HCT116 (cell line): ENCODE measurements around the gene LRRK2. TPM values are rescaled to one million over a fixed set of nuclear protein-coding genes. Genes with fewer than 3 reads are reported as not detected.

ENCODE experiments used
- ATAC-seq: fragments of 200-7000 bp; cut with Tn5 transposase; 2 replicates; pipeline ENCODE4 v1.9.1; 2020; ENCODE audit warnings: mild to moderate bottlenecking, moderate library complexity
- BruUV-seq: library from RNA; stranded (reverse); fragments of 400-500 nt; replicated peaks from 2 replicates; lab custom pipeline; 2021; lab: Mats Ljungman, UMichigan
- CTCF ChIA-PET: fragments of 300-600 bp; sonication (Branson Sonifier 250); formaldehyde crosslinking; loops from one replicate; lab custom pipeline; 2021; ENCODE audit warnings: antibody characterized with exemption; lab: Charles Lee
- POLR2A ChIA-PET: fragments of 300-600, 350-600 bp; sonication (Branson Sonifier 250); formaldehyde crosslinking; loops from one replicate; lab custom pipeline; 2021; ENCODE audit warnings: antibody characterized with exemption; lab: Charles Lee
- RAD21 ChIA-PET, 2 experiments: fragments of 300-600 bp; sonication (Branson Sonifier 250); formaldehyde crosslinking; loops; one replicate each; lab custom pipeline; 2023; ENCODE audit warnings: low total read pairs in 2 of 2; ENCODE audit not compliant: uncharacterized antibody in 2 of 2, unreplicated experiment in 2 of 2, low non-redundant PET in 1 of 2; lab: Charles Lee
- DNase-seq: peaks from one replicate; pipeline ENCODE4 v3.0.0-alpha.2; 2010; ENCODE audit warnings: low read depth, low spot score
- H2AFZ ChIP-seq: fragments of 200-600 bp; shearing (Covaris generic), sonication (generic); 2 replicates; pipeline ENCODE4 v1.6.1; 2017; ENCODE audit warnings: low read depth, mixed run types, mixed read lengths, antibody characterized with exemption, low read length; ENCODE audit not compliant: poor library complexity, severe bottlenecking
- H3K27ac ChIP-seq: 2 replicates; pipeline ENCODE4 v1.5.1; 2012; ENCODE audit warnings: low read depth, low read length
- H3K27me3 ChIP-seq: fragments of 200-600 bp; sonication (generic); 2 replicates; pipeline ENCODE4 v1.6.1; 2016; ENCODE audit warnings: mixed run types, low read length, mixed read lengths; ENCODE audit not compliant: insufficient read depth
- H3K36me3 ChIP-seq, 2 experiments: fragments of 200-500 bp in 1 of 2; fragments of 200-600 bp in 1 of 2; sonication (Bioruptor generic) in 1 of 2; sonication (generic) in 1 of 2; 2 replicates each; pipeline versions ENCODE4 v1.5.1 to v1.6.1; 2014 to 2016; ENCODE audit warnings: low read length in 2 of 2, inconsistent platforms in 1 of 2, mixed read lengths in 1 of 2, mixed run types in 1 of 2; ENCODE audit not compliant: insufficient read depth in 2 of 2, control insufficient read depth in 1 of 2
- H3K4me1 ChIP-seq, 2 experiments: fragments of 200-600 bp in 1 of 2; sonication (generic) in 1 of 2; 2 replicates each; pipeline versions ENCODE4 v1.5.1 to v1.6.1; 2012 to 2017; ENCODE audit warnings: low read length in 2 of 2, inconsistent platforms in 1 of 2, mild to moderate bottlenecking in 1 of 2, mixed read lengths in 1 of 2, mixed run types in 1 of 2, moderate library complexity in 1 of 2; ENCODE audit not compliant: insufficient read depth in 2 of 2, control insufficient read depth in 1 of 2
- H3K4me2 ChIP-seq: fragments of 200-600 bp; sonication (generic); 2 replicates; pipeline ENCODE4 v1.6.1; 2017; ENCODE audit warnings: mixed run types, low read length, mixed read lengths
- H3K4me3 ChIP-seq, 2 experiments: fragments of 200-600 bp in 1 of 2; sonication (generic) in 1 of 2; replicated peaks in 1 of 2; 2 replicates each; pipeline ENCODE4 v1.5.1; 2011 to 2016; ENCODE audit warnings: low read length in 2 of 2, control low read depth in 1 of 2, low read depth in 1 of 2, mild to moderate bottlenecking in 1 of 2, mixed read lengths in 1 of 2, mixed run types in 1 of 2
- H3K79me2 ChIP-seq: fragments of 200-600 bp; sonication (generic); 2 replicates; pipeline ENCODE4 v1.6.1; 2017; ENCODE audit warnings: mild to moderate bottlenecking, mixed run types, low read length, moderate library complexity, mixed read lengths; ENCODE audit not compliant: insufficient read depth
- H3K9ac ChIP-seq: fragments of 200-600 bp; sonication (generic); 2 replicates; pipeline ENCODE4 v1.6.1; 2016; ENCODE audit warnings: low read length, mixed read lengths
- H3K9me2 ChIP-seq: fragments of 200-600 bp; sonication (generic), shearing (Covaris generic); 2 replicates; pipeline ENCODE4 v1.6.1; 2017; ENCODE audit warnings: mixed run types, mild to moderate bottlenecking, moderate library complexity; ENCODE audit not compliant: insufficient read depth
- H3K9me3 ChIP-seq, 2 experiments: fragments of 200-500 bp in 1 of 2; fragments of 200-600 bp in 1 of 2; sonication (Bioruptor generic) in 1 of 2; sonication (generic) in 1 of 2; 2 replicates each; pipeline ENCODE4 v1.6.1; 2014 to 2017; ENCODE audit warnings: low read length in 2 of 2, mixed read lengths in 2 of 2, inconsistent platforms in 1 of 2, low read depth in 1 of 2, mild to moderate bottlenecking in 1 of 2, mixed run types in 1 of 2, moderate library complexity in 1 of 2; ENCODE audit not compliant: control insufficient read depth in 1 of 2, insufficient read depth in 1 of 2
- H4K20me1 ChIP-seq: fragments of 200-600 bp; sonication (generic), shearing (Covaris generic); 2 replicates; pipeline ENCODE4 v1.6.1; 2017; ENCODE audit warnings: mixed run types, mild to moderate bottlenecking, moderate library complexity; ENCODE audit not compliant: insufficient read depth
- CBX3 ChIP-seq: IDR thresholded peaks from 2 replicates; pipeline ENCODE4 v1.6.1; 2012; ENCODE audit warnings: low read depth
- CEBPB ChIP-seq: IDR thresholded peaks from 2 replicates; pipeline ENCODE4 v1.6.1; 2012; ENCODE audit warnings: low read depth
- CTCF ChIP-seq, 3 experiments: fragments of 200-600 bp in 1 of 3; sonication (generic) in 1 of 3; IDR thresholded peaks in 2 of 3; conservative IDR thresholded peaks in 1 of 3; 2 replicates each; pipeline ENCODE4 v1.5.1; 2012 to 2017; ENCODE audit warnings: low read depth in 2 of 3, low read length in 2 of 3, antibody characterized with exemption in 1 of 3, borderline replicate concordance in 1 of 3, control low read depth in 1 of 3, mild to moderate bottlenecking in 1 of 3, mixed read lengths in 1 of 3, mixed run types in 1 of 3, moderate library complexity in 1 of 3; ENCODE audit not compliant: insufficient read depth in 1 of 3
- EZH2 ChIP-seq: fragments of 200-600 bp; sonication (generic); IDR thresholded peaks from 2 replicates; pipeline ENCODE4 v1.6.1; 2017; ENCODE audit warnings: antibody characterized with exemption, mixed run types
- EZH2phosphoT487 ChIP-seq: fragments of 200-600 bp; IDR thresholded peaks from 2 replicates; pipeline ENCODE4 v1.6.1; 2018; ENCODE audit warnings: antibody characterized with exemption, borderline replicate concordance
- MAX ChIP-seq: IDR thresholded peaks from 2 replicates; pipeline ENCODE4 v1.6.1; 2012
- POLR2A ChIP-seq: IDR thresholded peaks from 2 replicates; pipeline ENCODE4 v1.7.0; 2011; ENCODE audit warnings: borderline replicate concordance; ENCODE audit not compliant: insufficient read depth, insufficient read length; ENCODE audit errors: extremely low read depth
- POLR2AphosphoS5 ChIP-seq: IDR thresholded peaks from 2 replicates; pipeline ENCODE4 v1.6.1; 2011; ENCODE audit warnings: mild to moderate bottlenecking, low read depth, low read length, moderate library complexity
- REST ChIP-seq: IDR thresholded peaks from 2 replicates; pipeline ENCODE4 v1.6.1; 2012; ENCODE audit warnings: low read depth
- SP1 ChIP-seq: IDR thresholded peaks from 2 replicates; pipeline ENCODE4 v1.6.1; 2012; ENCODE audit warnings: low read depth
- SRF ChIP-seq: IDR thresholded peaks from 2 replicates; pipeline ENCODE4 v1.6.1; 2012; ENCODE audit warnings: low read depth
- TCF7L2 ChIP-seq: IDR thresholded peaks from 2 replicates; pipeline ENCODE4 v1.7.0; 2011; ENCODE audit warnings: borderline replicate concordance, inconsistent platforms; ENCODE audit not compliant: insufficient read depth, insufficient read length; ENCODE audit errors: extremely low read depth
- YY1 ChIP-seq: IDR thresholded peaks from 2 replicates; pipeline ENCODE4 v1.6.1; 2011; ENCODE audit warnings: low read length, low read depth, moderate library complexity, mild to moderate bottlenecking; ENCODE audit not compliant: insufficient replicate concordance; ENCODE audit errors: extremely low read depth
- ZNF274 ChIP-seq: fragments of 200-500 bp; sonication (Bioruptor generic); IDR thresholded peaks from 2 replicates; pipeline ENCODE4 v1.6.1; 2014; ENCODE audit warnings: mild to moderate bottlenecking, low read depth, low read length, inconsistent platforms
- intact Hi-C: fragments of 100-400 bp; cut with micrococcal nuclease; formaldehyde crosslinking; loops from 2 replicates; pipeline ENCODE4 v1.10.0; 2022
- total RNA-seq: library from RNA; stranded (reverse); gene quantifications from one replicate; pipeline ENCODE4 v1.2.1, GENCODE V29; 2021; ENCODE audit not compliant: unreplicated experiment

The LRRK2 gene
- total RNA-seq, 1 experiment from 2014 or later, result 0.20 TPM

DNA sequence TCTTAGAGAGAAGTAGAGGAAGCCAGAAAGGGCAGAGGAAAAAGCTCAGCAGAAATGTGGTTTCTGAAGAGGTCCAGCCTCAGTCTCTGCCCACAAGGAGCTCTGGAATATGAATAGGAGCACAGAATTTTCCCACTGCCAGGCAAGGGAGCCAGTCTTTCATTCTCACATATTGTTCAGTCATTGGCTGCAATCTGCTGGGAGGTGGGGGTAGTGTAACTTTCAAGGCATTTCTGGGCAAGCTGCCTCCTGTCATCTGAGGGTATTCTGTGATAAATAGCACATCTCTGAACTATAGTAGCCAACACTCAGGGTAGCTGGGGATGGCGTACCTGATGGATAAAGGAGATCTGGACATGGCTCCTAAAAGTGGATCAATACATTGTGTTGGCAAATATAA is 127.2 kb downstream of the LRRK2 start:
- ChIA-PET POLR2A (no interaction called here), CTCF (no interaction called here), RAD21 (no interaction called here)
- Histone ChIP-seq H3K27me3 (no peaks in the 10 kb centered on the region), H3K9ac (no peak overlapping the region), H3K4me2 (no peak overlapping the region), H4K20me1 (no peaks in the 10 kb centered on the region; the same call in 1 of the 2 replicates), H3K9me3 (no peaks in the 10 kb centered on the region), H3K9me2 (0 out of 2 replicates have a peak, but pooled peaks cover 4% of the 10 kb centered on the region), H3K36me3 (no peaks in the 10 kb centered on the region), H3K79me2 (no peaks in the 10 kb centered on the region), H3K4me1 (no peaks in the 10 kb centered on the region), H2AFZ (no peak overlapping the region), H3K27ac (no peak overlapping the region), H3K4me3 (no peak overlapping the region)
- DNase-seq (no peak), ATAC-seq (no peak)
- TF ChIP-seq SRF (no peak), POLR2A (no peak), TCF7L2 (no peak), POLR2AphosphoS5 (no peak), MAX (no peak), ZNF274 (no peak), EZH2phosphoT487 (no peak), CBX3 (no peak), SP1 (no peak), CEBPB (no peak), YY1 (no peak)
- intact Hi-C loops, result no loop called here
- no TSS peak for BruUV-seq

DNA sequence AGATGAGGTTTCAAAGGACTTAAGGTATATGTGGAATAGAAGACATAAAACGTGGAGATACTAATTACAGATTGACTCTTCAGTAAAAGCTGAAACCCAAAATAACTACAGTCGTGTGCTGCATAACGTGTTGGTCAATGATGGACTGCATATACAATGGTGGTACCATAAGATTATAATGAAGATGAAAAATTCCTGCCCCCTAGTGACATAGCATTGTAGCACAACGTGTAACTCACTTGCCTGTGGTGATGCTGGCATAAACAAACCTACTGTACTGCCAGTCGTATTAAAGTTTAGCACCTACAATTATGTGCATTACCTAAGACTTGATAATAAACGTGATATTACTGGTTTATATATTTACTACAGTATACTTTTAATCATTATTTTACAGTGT is 150.3 kb downstream of the LRRK2 start:
- no TSS peak for BruUV-seq

More for the DNA sequence above, 150.3 kb downstream of the LRRK2 start:
- intact Hi-C loops, result no loop called here
- ChIA-PET CTCF (no interaction called here), RAD21 (no interaction called here), POLR2A (no interaction called here)
- no peaks in the 10 kb centered on the region for H3K9me3 ChIP-seq
- no peak for TF ChIP-seq REST
- TF ChIP-seq CTCF (IDR thresholded peaks at IDR 0.05 in 2 of 3, conservative IDR thresholded peaks at IDR 0.05 in 1 of 3; ENCODE audit: borderline replicate concordance in 1 of 3, insufficient read depth in 1 of 3, low read depth in 2 of 3, low read length in 2 of 3), result peak; percentile 5 to 53 (median 49); a peak in 4 of 6 replicates
- no peak for TF ChIP-seq EZH2
- no peak for TF ChIP-seq SP1
- ATAC-seq (peak; percentile 85), DNase-seq (peak; percentile 8)
- H3K4me3 ChIP-seq, result no peak overlapping the region
- H3K9ac ChIP-seq, result no peak overlapping the region
- H3K27ac ChIP-seq, result no peak overlapping the region
- no peaks in the 10 kb centered on the region for H3K79me2 ChIP-seq
- no peaks in the 10 kb centered on the region for H3K9me2 ChIP-seq
- no peaks in the 10 kb centered on the region for H3K27me3 ChIP-seq
- H3K4me1 ChIP-seq, result no peaks in the 10 kb centered on the region
- H3K4me2 ChIP-seq, result no peak overlapping the region
- H3K36me3 ChIP-seq, result no peaks in the 10 kb centered on the region
- H2AFZ ChIP-seq, result no peak overlapping the region
- H4K20me1 ChIP-seq, result no peaks in the 10 kb centered on the region
